ENCODE results near the gene KHDC3L.

The KHDC3L gene

GRCh38 chr6:73349311-73349710, 13.1 kb upstream of the KHDC3L start:
- ChIA-PET POLR2A (no interaction called here), CTCF (interaction anchor here (0.8 kb wide), 1 partner anchor 23 kb away, joined by 5 read pairs; no protein-coding TSS in a partner anchor)
- no peak for TF ChIP-seq CTCF (IDR thresholded peaks at IDR 0.05; ENCODE audit: control extremely low read depth, extremely low read depth, low read depth, missing control alignments)

GRCh38 chr6:73353636-73354593, 8.5 kb upstream of the KHDC3L start, which contains the start of gene DPPA5:
DPPA5 (minus strand) TSS chr6:73354276; CDS start chr6:73354225, 51 bp downstream.
- DNase-seq (ENCODE audit: extremely low spot score) = no peak
- ChIA-PET POLR2A (no interaction called here), CTCF (interaction anchor here (1.5 to 1.6 kb wide), 2 partner anchors 25 to 27 kb away, joined by 3 to 4 read pairs; no protein-coding TSS in a partner anchor)
- TF ChIP-seq CTCF (IDR thresholded peaks at IDR 0.05; ENCODE audit: control extremely low read depth, extremely low read depth, low read depth, missing control alignments) = no peak

More at GRCh38 chr6:73349311-73349710, 13.1 kb upstream of the KHDC3L start:
- no peak for DNase-seq (ENCODE audit: extremely low spot score)

- ChIA-PET CTCF (no interaction called here), POLR2A (no interaction called here)
- no peak for TF ChIP-seq CTCF (IDR thresholded peaks at IDR 0.05; ENCODE audit: control extremely low read depth, extremely low read depth, low read depth, missing control alignments)
- DNase-seq (ENCODE audit: extremely low spot score) = no peak
These were observed 545 bp downstream of the KHDC3L start for GRCh38 chr6:73362869-73363536.

- ChIA-PET POLR2A (no interaction called here), CTCF (no interaction called here)
- DNase-seq (ENCODE audit: extremely low spot score) = no peak
- TF ChIP-seq CTCF (IDR thresholded peaks at IDR 0.05; ENCODE audit: control extremely low read depth, extremely low read depth, low read depth, missing control alignments) = no peak
These were observed 1.0 kb downstream of the KHDC3L start for GRCh38 chr6:73363537-73363875.

- DNase-seq (ENCODE audit: extremely low spot score) = no peak
- no peak for TF ChIP-seq CTCF (IDR thresholded peaks at IDR 0.05; ENCODE audit: control extremely low read depth, extremely low read depth, low read depth, missing control alignments)
- CTCF ChIA-PET = no interaction called here
- POLR2A ChIA-PET = no interaction called here
These were observed 1.7 kb downstream of the KHDC3L start for GRCh38 chr6:73364121-73364520.

- no peak for TF ChIP-seq CTCF (IDR thresholded peaks at IDR 0.05; ENCODE audit: control extremely low read depth, extremely low read depth, low read depth, missing control alignments)
- ChIA-PET POLR2A (no interaction called here), CTCF (interaction anchor here (0.9 to 1.2 kb wide), 4 partner anchors 13 to 79 kb away, joined by 3 to 4 read pairs (median 3); no protein-coding TSS in a partner anchor)
- no peak for DNase-seq (ENCODE audit: extremely low spot score)
These were observed 2.1 kb downstream of the KHDC3L start for GRCh38 chr6:73364549-73364948.

Measured in GM10248 (cell line).